ENCODE measurements around the gene FBXW2. TPM values are rescaled to one million over a fixed set of nuclear protein-coding genes. Genes with fewer than 3 reads are reported as not detected.
"Not testable (repeated sequence)": the region's sequence is repeated elsewhere in the genome, so short reads cannot be mapped to it uniquely, and the experiment has no call there.

FBXW2 gene
- total RNA-seq: 85.0 and 88.7 TPM in 2 replicates

DNA sequence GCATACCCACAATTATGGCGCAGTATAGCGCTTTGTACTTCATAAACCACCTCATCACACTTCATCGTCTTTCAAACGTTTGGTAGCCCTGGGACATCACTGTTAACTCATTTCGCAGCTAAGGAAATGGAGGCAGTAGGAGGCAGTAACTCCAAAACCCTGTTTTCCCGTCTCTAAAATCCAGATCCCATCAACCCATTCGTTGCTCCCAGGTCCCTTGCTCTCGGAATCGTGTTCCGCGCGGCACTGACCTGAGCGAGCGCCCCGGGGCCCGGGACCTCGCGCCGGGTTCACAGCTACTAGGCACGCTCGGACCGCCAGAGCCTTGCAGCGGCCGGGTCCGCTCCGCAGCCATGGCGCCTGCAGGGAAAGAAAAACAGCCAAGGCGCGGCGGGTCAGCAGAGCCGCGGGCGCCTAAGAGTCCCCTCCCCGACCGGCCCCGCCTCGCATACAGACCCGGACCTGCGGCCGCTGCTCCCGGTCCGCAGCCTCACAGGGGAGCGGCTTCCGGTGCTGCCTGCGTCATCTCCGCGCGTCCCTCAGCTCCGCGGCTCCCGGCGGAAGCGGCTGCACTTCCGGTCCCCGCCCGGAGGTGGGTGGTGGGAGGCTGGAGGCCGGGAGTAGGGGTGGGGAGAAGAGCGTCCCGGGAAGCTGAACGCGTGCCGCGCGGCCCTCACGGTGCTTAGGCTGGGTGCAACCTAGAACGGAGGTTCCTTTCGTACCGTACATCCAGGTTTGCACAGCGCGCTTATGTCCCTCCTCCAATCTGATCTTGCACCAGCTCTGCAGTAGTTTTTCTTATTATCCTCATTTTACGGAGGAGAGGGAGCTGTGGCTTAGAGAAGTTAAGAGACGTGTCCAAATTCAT lies at the start of gene FBXW2:
Gene FBXW2 (minus strand): TSS at position 519 of the 868 bp plus-strand sequence. CDS start 5,158 bp downstream, outside the sequence.
- intact Hi-C loops (cut with micrococcal nuclease): loop anchor here (1.0 to 5.0 kb wide), 12 partner anchors 36 to 409 kb away; partner anchors contain the start of genes CDK5RAP2, CNTRL, MEGF9 and TRAF1

- intact Hi-C loops (cut with micrococcal nuclease): loop anchor here (1.0 to 2.0 kb wide), 5 partner anchors 26 to 359 kb away; partner anchors contain the start of genes CDK5RAP2 and RAB14
Measured at GRCh38 chr9:120841930-120842684, 48.9 kb upstream of the FBXW2 start.

GRCh38 chr9:120839146-120839545 lies 45.9 kb upstream of the FBXW2 start:
- intact Hi-C loops (cut with micrococcal nuclease): no loop called here

DNA sequence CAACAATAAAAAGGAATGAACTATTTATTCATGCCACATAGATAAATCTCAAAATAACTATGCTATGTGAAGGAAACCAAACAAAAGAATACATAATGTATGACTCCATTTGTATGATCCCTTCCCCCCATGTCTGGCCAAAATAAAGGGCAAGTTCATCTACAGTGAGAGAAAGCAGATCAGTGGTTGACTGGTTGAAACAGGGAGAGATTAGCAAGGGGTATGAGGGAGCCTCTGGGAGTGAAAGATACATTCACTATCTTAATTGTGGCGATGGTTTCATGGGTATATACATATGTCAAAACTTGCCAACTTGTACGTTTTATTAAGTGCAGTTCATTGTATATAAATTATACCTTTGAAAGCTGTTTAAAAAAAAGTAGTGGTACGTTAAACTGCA lies 44.7 kb upstream of the FBXW2 start:
- intact Hi-C loops (cut with micrococcal nuclease): no loop called here

DNA sequence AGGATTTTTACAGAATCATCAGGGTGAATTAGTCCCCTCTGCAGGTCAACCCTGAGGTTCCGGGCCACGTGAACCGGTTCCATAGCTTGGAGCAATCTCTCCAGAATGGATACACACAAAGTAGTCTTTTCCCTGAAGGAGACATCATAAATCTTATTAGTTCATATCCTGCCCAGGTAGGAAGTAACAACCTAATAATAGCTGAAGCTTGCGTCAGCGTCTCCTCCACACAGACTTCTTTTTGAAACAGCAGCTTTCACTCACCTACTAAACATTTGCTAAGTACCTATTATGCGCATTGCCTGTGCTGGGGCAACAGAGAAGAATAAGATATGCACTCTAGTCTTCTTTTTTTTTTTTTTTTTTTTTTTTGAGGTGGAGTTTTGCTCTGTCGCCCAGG lies 40.1 kb upstream of the FBXW2 start:
- intact Hi-C loops (cut with micrococcal nuclease): no loop called here

- intact Hi-C loops (cut with micrococcal nuclease): no loop called here
Measured at GRCh38 chr9:120832807-120833206, 39.6 kb upstream of the FBXW2 start.

- intact Hi-C loops (cut with micrococcal nuclease): no loop called here
Measured at GRCh38 chr9:120830865-120831264, 37.6 kb upstream of the FBXW2 start.

GRCh38 chr9:120830151-120830550 lies 36.9 kb upstream of the FBXW2 start:
- intact Hi-C loops (cut with micrococcal nuclease): no loop called here

DNA sequence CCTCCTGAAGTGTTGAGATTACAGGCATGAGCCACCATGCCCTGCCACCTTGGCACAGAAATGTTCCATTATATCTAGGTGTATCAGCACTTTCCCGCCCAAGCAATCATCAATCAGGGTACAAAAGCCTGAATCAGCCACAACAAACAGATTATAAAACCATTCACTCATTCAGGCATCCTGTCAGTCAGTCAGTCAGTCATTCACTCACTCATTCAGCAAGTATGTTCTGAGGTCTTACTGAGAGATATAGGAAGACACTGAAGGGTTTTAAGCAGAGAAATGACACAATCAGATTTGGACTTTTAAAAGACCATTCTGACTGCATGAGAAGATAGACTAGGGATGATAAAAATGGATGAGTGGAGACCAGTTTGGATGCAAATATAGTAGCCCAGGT lies 36.4 kb upstream of the FBXW2 start:
- intact Hi-C loops (cut with micrococcal nuclease): no loop called here

DNA sequence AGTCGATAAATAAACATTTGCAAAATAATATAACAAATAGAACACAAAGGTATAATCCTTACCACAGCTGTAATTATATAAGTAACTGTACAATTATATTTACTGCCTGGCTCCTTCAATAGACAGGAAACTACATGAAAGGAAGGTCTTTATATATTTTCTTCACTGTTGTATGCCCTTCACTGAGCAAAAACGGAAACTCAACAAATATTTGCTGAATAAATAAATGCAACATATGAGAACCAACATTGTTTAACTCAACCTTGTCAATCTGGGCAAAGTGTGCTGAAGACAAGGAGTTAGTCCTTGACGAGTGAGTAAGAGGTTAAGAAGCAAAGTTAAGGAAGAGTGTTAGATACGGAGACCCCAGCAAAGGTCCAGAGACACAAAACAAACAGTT lies 26.9 kb upstream of the FBXW2 start:
- intact Hi-C loops (cut with micrococcal nuclease): no loop called here

DNA sequence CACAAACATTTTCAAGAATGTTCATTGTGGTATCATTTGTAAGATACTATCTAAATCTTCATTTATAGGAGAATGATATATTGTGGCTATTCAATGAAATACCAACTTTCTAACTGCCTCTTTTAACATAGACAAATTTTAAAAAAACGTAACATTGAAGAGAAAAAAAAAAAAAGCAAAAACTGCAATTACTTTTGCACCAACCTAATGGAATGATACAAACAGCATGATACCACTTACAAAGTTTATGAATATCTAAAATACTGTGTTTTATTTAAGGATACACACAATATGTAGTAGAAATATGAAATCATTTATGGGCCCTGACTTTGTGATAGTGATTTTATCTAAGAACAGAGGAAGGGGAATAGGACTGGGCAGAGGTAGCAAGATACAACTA lies 25.4 kb upstream of the FBXW2 start:
- intact Hi-C loops (cut with micrococcal nuclease): no loop called here

GRCh38 chr9:120815075-120815474 lies 21.9 kb upstream of the FBXW2 start:
- intact Hi-C loops (cut with micrococcal nuclease): no loop called here

DNA sequence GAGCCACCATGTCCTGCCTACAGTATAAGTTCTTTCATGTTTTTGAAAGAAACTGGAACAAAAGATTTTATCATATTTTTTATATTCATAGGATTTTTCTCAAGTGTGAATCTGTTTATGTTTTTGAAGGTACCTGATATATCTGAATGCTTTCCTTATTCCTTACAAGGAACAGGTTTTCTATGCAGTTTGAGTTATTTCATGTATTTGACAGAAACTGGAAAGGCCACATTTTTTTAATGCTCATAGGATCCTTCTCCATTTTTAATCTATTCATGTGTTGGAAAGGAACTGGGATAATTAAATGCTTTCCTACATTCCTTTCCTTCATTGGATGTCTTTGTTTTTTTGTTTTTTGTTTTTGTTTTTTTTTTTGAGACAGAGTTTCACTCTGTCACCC lies 15.7 kb upstream of the FBXW2 start:
- intact Hi-C loops (cut with micrococcal nuclease): no loop called here

DNA sequence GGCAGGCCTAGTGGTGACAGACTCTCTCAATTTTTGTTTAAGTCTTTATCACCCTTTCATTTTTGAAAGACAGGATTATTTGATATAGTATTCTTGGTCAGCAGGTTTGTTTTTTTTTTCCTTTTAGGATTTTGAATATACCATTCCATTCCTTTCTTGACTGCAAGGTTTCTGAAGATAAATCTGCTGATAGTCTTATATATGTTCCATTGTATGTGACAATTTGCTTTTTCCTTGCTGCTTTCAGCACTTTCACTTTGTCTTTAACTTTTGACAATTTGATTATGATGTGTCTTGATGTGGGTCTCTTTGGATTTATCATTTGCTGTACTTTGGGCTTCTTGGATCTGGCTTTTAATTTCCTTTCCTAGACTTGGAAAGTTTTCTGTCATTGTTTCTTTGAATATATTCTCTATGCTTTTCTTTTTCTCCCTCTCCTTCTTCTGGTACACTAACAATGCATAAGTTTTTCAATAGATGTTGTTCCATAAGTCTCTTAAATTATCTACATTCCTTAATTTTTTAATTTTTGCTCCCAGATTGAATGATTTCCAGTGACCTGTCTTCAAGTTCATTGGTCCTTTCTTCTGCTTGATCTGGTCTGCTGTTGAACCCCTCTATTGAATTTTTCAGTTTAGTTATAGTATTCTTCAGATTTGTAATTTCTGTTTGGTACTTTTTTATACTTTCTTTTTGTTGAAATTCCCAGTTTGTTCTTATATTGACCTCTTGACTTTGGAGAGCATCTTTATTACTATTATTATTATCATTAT lies 14.6 kb upstream of the FBXW2 start:
- intact Hi-C loops (cut with micrococcal nuclease): no loop called here

GRCh38 chr9:120804784-120805363 lies 11.7 kb upstream of the FBXW2 start:
- intact Hi-C loops (cut with micrococcal nuclease): not testable (repeated sequence)

- intact Hi-C loops (cut with micrococcal nuclease): no loop called here
Measured at GRCh38 chr9:120801441-120801840, 8.2 kb upstream of the FBXW2 start.

DNA sequence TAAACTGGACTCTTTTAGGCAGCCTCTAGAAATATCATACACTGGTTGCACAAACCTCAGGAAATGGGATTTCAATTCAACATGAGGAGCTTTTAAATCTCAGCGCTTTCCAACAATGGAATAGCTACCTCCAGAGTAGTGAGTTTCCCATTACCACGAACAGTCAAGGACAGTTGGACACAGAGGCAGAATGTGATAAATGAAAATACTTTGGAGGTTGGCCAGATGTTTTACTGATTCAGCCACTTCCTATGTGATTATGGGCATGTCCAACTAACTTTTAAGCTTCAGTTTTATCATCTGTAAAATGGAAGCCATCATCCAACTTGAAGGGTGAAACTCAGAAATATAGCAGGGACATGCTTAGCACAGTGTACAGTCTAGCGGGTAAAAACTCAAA lies 2.1 kb downstream of the FBXW2 start:
- intact Hi-C loops (cut with micrococcal nuclease): loop anchor here (5.0 kb wide), 1 partner anchor 34 kb away; no protein-coding TSS in a partner anchor

GRCh38 chr9:120787933-120788332 lies 5.3 kb downstream of the FBXW2 start:
- intact Hi-C loops (cut with micrococcal nuclease): no loop called here

DNA sequence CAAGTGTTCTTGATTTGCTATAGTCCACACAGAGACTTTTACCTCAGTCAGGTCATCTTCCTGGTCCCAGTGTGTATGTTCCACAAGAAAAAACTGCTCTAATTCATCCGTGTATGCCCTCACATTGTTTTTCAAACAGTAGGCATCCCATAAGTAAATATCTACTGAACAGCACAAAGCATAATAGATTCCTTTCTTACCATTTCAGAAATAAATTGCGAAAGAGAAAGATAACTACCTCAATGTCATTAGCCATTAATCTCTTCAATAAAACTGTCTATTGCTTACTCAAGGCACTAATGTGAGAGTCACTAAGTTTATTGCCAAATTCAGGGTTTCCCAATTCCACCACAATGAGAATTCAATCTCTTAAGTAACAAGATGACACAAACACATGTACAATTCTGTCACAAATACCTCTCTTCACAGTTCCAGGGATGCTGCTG lies 9.6 kb downstream of the FBXW2 start:
- intact Hi-C loops (cut with micrococcal nuclease): no loop called here

DNA sequence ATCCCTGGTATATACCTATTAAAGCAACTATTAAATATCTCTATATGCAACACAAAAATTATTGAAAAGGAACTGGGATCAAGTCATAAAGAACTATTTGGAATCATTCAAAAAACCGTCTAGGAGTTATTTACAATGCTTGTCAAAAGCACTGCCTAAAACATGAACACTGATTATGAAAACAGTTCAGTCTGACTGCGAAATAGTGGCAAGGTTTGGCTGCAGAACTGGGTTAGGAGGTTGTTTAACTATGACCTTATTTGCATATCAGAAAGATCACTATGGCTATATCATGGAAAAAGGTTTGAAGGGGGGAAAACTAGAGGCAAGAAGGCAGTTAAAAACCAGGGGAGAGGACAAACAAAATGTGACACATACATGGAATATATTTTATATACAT lies 12.0 kb downstream of the FBXW2 start:
- intact Hi-C loops (cut with micrococcal nuclease): no loop called here

GRCh38 chr9:120780367-120780766 lies 12.8 kb downstream of the FBXW2 start:
- intact Hi-C loops (cut with micrococcal nuclease): no loop called here
